ENCODE results near the gene TAL1.

GRCh38 chr1:47225430-47226100 is 6.5 kb downstream of the TAL1 start:
- TF ChIP-seq RFX5 (IDR thresholded peaks at IDR 0.05; ENCODE audit: borderline replicate concordance, low read depth, low read length): no peak
- no peak for TF ChIP-seq CHD1 (IDR thresholded peaks at IDR 0.05; ENCODE audit: low read depth, low read length)
- TF ChIP-seq, protein P1, sequence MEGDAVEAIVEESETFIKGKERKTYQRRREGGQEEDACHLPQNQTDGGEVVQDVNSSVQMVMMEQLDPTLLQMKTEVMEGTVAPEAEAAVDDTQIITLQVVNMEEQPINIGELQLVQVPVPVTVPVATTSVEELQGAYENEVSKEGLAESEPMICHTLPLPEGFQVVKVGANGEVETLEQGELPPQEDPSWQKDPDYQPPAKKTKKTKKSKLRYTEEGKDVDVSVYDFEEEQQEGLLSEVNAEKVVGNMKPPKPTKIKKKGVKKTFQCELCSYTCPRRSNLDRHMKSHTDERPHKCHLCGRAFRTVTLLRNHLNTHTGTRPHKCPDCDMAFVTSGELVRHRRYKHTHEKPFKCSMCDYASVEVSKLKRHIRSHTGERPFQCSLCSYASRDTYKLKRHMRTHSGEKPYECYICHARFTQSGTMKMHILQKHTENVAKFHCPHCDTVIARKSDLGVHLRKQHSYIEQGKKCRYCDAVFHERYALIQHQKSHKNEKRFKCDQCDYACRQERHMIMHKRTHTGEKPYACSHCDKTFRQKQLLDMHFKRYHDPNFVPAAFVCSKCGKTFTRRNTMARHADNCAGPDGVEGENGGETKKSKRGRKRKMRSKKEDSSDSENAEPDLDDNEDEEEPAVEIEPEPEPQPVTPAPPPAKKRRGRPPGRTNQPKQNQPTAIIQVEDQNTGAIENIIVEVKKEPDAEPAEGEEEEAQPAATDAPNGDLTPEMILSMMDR (IDR thresholded peaks at IDR 0.05; ENCODE audit: control extremely low read depth in 1 of 3, insufficient read depth in 1 of 3, low read depth in 1 of 3, low read length in 3 of 3): no peak
- TF ChIP-seq CHD2 (IDR thresholded peaks at IDR 0.05; ENCODE audit: low read length): no peak
- TF ChIP-seq POLR2A (IDR thresholded peaks at IDR 0.05; ENCODE audit: control extremely low read depth in 1 of 2, low read depth in 2 of 2, low read length in 2 of 2): no peak
- TF ChIP-seq TAF1 (IDR thresholded peaks at IDR 0.05; ENCODE audit: low read depth, low read length): no peak
- TF ChIP-seq GABPA (IDR thresholded peaks at IDR 0.05; ENCODE audit: borderline replicate concordance, insufficient read depth, low read length): no peak
- no peak for TF ChIP-seq MAX (IDR thresholded peaks at IDR 0.05)

Data from H1 (cell line).